Activated naive CD8-positive, alpha-beta T cell (primary cell): Measurements from ENCODE around the gene MCU.
"Not testable (repeated sequence)": the region's sequence is repeated elsewhere in the genome, so short reads cannot be mapped to it uniquely, and the experiment has no call there.

Experiments used
- H3K27ac Mint-ChIP-seq: one replicate; pipeline ENCODE4 v1.8.0; 2021; ENCODE audit warnings: mixed read lengths
- H3K27me3 Mint-ChIP-seq: one replicate; pipeline ENCODE4 v1.8.0; 2021; ENCODE audit warnings: mixed read lengths
- H3K36me3 Mint-ChIP-seq: one replicate; pipeline ENCODE4 v1.8.0; 2021; ENCODE audit warnings: mixed read lengths
- H3K4me1 Mint-ChIP-seq: one replicate; pipeline ENCODE4 v1.8.0; 2021; ENCODE audit warnings: low read depth, mixed read lengths
- H3K4me3 Mint-ChIP-seq: one replicate; pipeline ENCODE4 v1.8.0; 2021; ENCODE audit warnings: mild to moderate bottlenecking, mixed read lengths
- H3K9me3 Mint-ChIP-seq: one replicate; pipeline ENCODE4 v1.8.0; 2021; ENCODE audit warnings: low read depth, mixed read lengths

MCU gene

GRCh38 chr10:72731916-72732419, 40.0 kb downstream of the MCU start:
- Mint-ChIP-seq H3K27ac (no peak overlapping the region), H3K27me3 (no peaks in the 10 kb centered on the region), H3K4me1 (peaks cover 21% of the 10 kb centered on the region), H3K9me3 (no peaks in the 10 kb centered on the region), H3K4me3 (no peak overlapping the region), H3K36me3 (no peaks in the 10 kb centered on the region)

- Mint-ChIP-seq H3K27ac (no peak overlapping the region), H3K36me3 (no peaks in the 10 kb centered on the region), H3K9me3 (no peaks in the 10 kb centered on the region), H3K27me3 (no peaks in the 10 kb centered on the region), H3K4me3 (no peak overlapping the region), H3K4me1 (peaks cover 21% of the 10 kb centered on the region)
Measured at GRCh38 chr10:72732521-72732920, 40.6 kb downstream of the MCU start.

- Mint-ChIP-seq H3K27ac (no peak overlapping the region), H3K4me3 (no peak overlapping the region), H3K27me3 (no peaks in the 10 kb centered on the region), H3K9me3 (no peaks in the 10 kb centered on the region), H3K4me1 (peaks cover 11% of the 10 kb centered on the region), H3K36me3 (no peaks in the 10 kb centered on the region)
Measured at GRCh38 chr10:72733989-72734388, 42.0 kb downstream of the MCU start.

- no peaks in the 10 kb centered on the region for H3K9me3 Mint-ChIP-seq
- H3K27me3 Mint-ChIP-seq, result no peaks in the 10 kb centered on the region
- no peak overlapping the region for H3K4me3 Mint-ChIP-seq
- H3K4me1 Mint-ChIP-seq, result peaks cover 5% of the 10 kb centered on the region
- no peak overlapping the region for H3K27ac Mint-ChIP-seq
- H3K36me3 Mint-ChIP-seq, result peaks cover 2% of the 10 kb centered on the region
Measured at GRCh38 chr10:72735288-72735936, 43.5 kb downstream of the MCU start.

- H3K27me3 Mint-ChIP-seq, result no peaks in the 10 kb centered on the region
- peaks cover 3% of the 10 kb centered on the region for H3K4me1 Mint-ChIP-seq
- no peak overlapping the region for H3K27ac Mint-ChIP-seq
- no peaks in the 10 kb centered on the region for H3K9me3 Mint-ChIP-seq
- H3K36me3 Mint-ChIP-seq, result peaks cover 4% of the 10 kb centered on the region
- H3K4me3 Mint-ChIP-seq, result no peak overlapping the region
Measured at GRCh38 chr10:72736176-72736827, 44.4 kb downstream of the MCU start.

- Mint-ChIP-seq H3K4me3 (no peak overlapping the region), H3K36me3 (peaks cover 4% of the 10 kb centered on the region), H3K27ac (no peak overlapping the region), H3K4me1 (peaks cover 3% of the 10 kb centered on the region), H3K9me3 (no peaks in the 10 kb centered on the region), H3K27me3 (no peaks in the 10 kb centered on the region)
Measured at GRCh38 chr10:72736828-72737220, 44.9 kb downstream of the MCU start.

GRCh38 chr10:72737357-72737756, 45.4 kb downstream of the MCU start:
- H3K36me3 Mint-ChIP-seq, H3K4me3 Mint-ChIP-seq, H3K4me1 Mint-ChIP-seq, H3K27me3 Mint-ChIP-seq, H3K27ac Mint-ChIP-seq, H3K9me3 Mint-ChIP-seq: not testable (repeated sequence)

- no peaks in the 10 kb centered on the region for H3K9me3 Mint-ChIP-seq
- H3K27ac Mint-ChIP-seq, result no peak overlapping the region
- peaks cover 4% of the 10 kb centered on the region for H3K36me3 Mint-ChIP-seq
- H3K4me3 Mint-ChIP-seq, result no peak overlapping the region
- peaks cover 3% of the 10 kb centered on the region for H3K4me1 Mint-ChIP-seq
- H3K27me3 Mint-ChIP-seq, result no peaks in the 10 kb centered on the region
Measured at GRCh38 chr10:72738486-72738885, 46.5 kb downstream of the MCU start.

GRCh38 chr10:72740528-72740927, 48.6 kb downstream of the MCU start:
- no peak overlapping the region for H3K4me3 Mint-ChIP-seq
- peaks cover 4% of the 10 kb centered on the region for H3K36me3 Mint-ChIP-seq
- H3K27ac Mint-ChIP-seq, result no peak overlapping the region
- no peaks in the 10 kb centered on the region for H3K27me3 Mint-ChIP-seq
- peaks cover 3% of the 10 kb centered on the region for H3K4me1 Mint-ChIP-seq
- H3K9me3 Mint-ChIP-seq, result no peaks in the 10 kb centered on the region

GRCh38 chr10:72742092-72742491, 50.1 kb downstream of the MCU start:
- no peaks in the 10 kb centered on the region for H3K4me1 Mint-ChIP-seq
- no peaks in the 10 kb centered on the region for H3K9me3 Mint-ChIP-seq
- peaks cover 4% of the 10 kb centered on the region for H3K36me3 Mint-ChIP-seq
- H3K4me3 Mint-ChIP-seq, result no peak overlapping the region
- H3K27me3 Mint-ChIP-seq, result no peaks in the 10 kb centered on the region
- no peak overlapping the region for H3K27ac Mint-ChIP-seq

GRCh38 chr10:72742797-72743196, 50.9 kb downstream of the MCU start:
- no peak overlapping the region for H3K4me3 Mint-ChIP-seq
- no peaks in the 10 kb centered on the region for H3K4me1 Mint-ChIP-seq
- peaks cover 4% of the 10 kb centered on the region for H3K36me3 Mint-ChIP-seq
- H3K27me3 Mint-ChIP-seq, result no peaks in the 10 kb centered on the region
- no peak overlapping the region for H3K27ac Mint-ChIP-seq
- no peaks in the 10 kb centered on the region for H3K9me3 Mint-ChIP-seq

- H3K27me3 Mint-ChIP-seq, result no peaks in the 10 kb centered on the region
- H3K27ac Mint-ChIP-seq, result no peak overlapping the region
- no peaks in the 10 kb centered on the region for H3K4me1 Mint-ChIP-seq
- peaks cover 4% of the 10 kb centered on the region for H3K36me3 Mint-ChIP-seq
- H3K9me3 Mint-ChIP-seq, result no peaks in the 10 kb centered on the region
- no peak overlapping the region for H3K4me3 Mint-ChIP-seq
Measured at GRCh38 chr10:72744566-72744965, 52.6 kb downstream of the MCU start.

GRCh38 chr10:72746426-72747363, 54.8 kb downstream of the MCU start:
- no peaks in the 10 kb centered on the region for H3K27me3 Mint-ChIP-seq
- H3K4me3 Mint-ChIP-seq, result no peak overlapping the region
- no peaks in the 10 kb centered on the region for H3K4me1 Mint-ChIP-seq
- no peaks in the 10 kb centered on the region for H3K9me3 Mint-ChIP-seq
- no peak overlapping the region for H3K27ac Mint-ChIP-seq
- H3K36me3 Mint-ChIP-seq, result no peaks in the 10 kb centered on the region

GRCh38 chr10:72747521-72747920, 55.6 kb downstream of the MCU start:
- H3K36me3 Mint-ChIP-seq, result peaks cover 2% of the 10 kb centered on the region

GRCh38 chr10:72753760-72754231, 61.9 kb downstream of the MCU start:
- Mint-ChIP-seq H3K9me3 (no peaks in the 10 kb centered on the region), H3K27me3 (no peaks in the 10 kb centered on the region), H3K27ac (no peak overlapping the region), H3K4me1 (peaks cover 13% of the 10 kb centered on the region), H3K4me3 (no peak overlapping the region), H3K36me3 (peaks cover 6% of the 10 kb centered on the region)

More at GRCh38 chr10:72747521-72747920, 55.6 kb downstream of the MCU start:
- no peak overlapping the region for H3K4me3 Mint-ChIP-seq
- no peaks in the 10 kb centered on the region for H3K27me3 Mint-ChIP-seq
- no peaks in the 10 kb centered on the region for H3K4me1 Mint-ChIP-seq
- H3K9me3 Mint-ChIP-seq, result no peaks in the 10 kb centered on the region
- no peak overlapping the region for H3K27ac Mint-ChIP-seq
